ENCODE data around the gene SIK3. TPM values are rescaled to one million over a fixed set of nuclear protein-coding genes. Genes with fewer than 3 reads are reported as not detected.

The SIK3 gene
- total RNA-seq, 1 experiment from 2014 or later = 31.4 TPM

- Histone ChIP-seq H3K4ac (ENCODE audit: low read depth, low read length) (no peak overlapping the region), H3K27ac (ENCODE audit: insufficient read length, low read depth, low read length) (no peak overlapping the region), H2BK15ac (ENCODE audit: low read depth, low read length) (no peak overlapping the region), H3K4me2 (ENCODE audit: insufficient read depth, insufficient read length, low read length) (no peak overlapping the region), H2AK5ac (ENCODE audit: insufficient read length, low read length) (no peak overlapping the region), H4K91ac (ENCODE audit: insufficient read length, low read depth, low read length) (no peak overlapping the region), H3K23ac (ENCODE audit: insufficient read length, low read depth, low read length) (no peak overlapping the region), H3K18ac (ENCODE audit: insufficient read length, low read depth, low read length) (no peak overlapping the region), H2BK20ac (ENCODE audit: low read depth, low read length, poor library complexity, severe bottlenecking) (no peak overlapping the region), H4K20me1 (ENCODE audit: control insufficient read depth, insufficient read depth, insufficient read length) (no peaks in the 10 kb centered on the region), H3K9me3 (ENCODE audit: control insufficient read depth, low read depth, low read length) (no peaks in the 10 kb centered on the region), H2AFZ (ENCODE audit: low read length) (no peak overlapping the region), H2BK12ac (ENCODE audit: insufficient read length, low read depth, low read length) (no peak overlapping the region), H3K14ac (ENCODE audit: insufficient read depth, low read length) (no peak overlapping the region), H2BK5ac (ENCODE audit: insufficient read length, low read length) (no peak overlapping the region), H3K9ac (ENCODE audit: extremely low read depth, insufficient read length, low read length) (no peak overlapping the region), H3K23me2 (ENCODE audit: insufficient read length, low read depth, low read length, poor library complexity, severe bottlenecking) (no peaks in the 10 kb centered on the region), H4K8ac (replicated peaks; ENCODE audit: insufficient read length, low read depth, low read length) (no peak overlapping the region), H3K27me3 (ENCODE audit: insufficient read depth, low read length) (no peaks in the 10 kb centered on the region), H3K4me1 (ENCODE audit: insufficient read depth, low read length) (no peaks in the 10 kb centered on the region), H4K5ac (ENCODE audit: insufficient read length, low read depth, low read length) (no peak overlapping the region), H3K79me1 (ENCODE audit: insufficient read depth, low read depth, low read length, poor library complexity, severe bottlenecking) (no peaks in the 10 kb centered on the region), H3T11ph (ENCODE audit: low read length) (no peak overlapping the region), H3K79me2 (ENCODE audit: insufficient read depth, low read length) (no peaks in the 10 kb centered on the region), H2BK120ac (ENCODE audit: low read depth, low read length, poor library complexity, severe bottlenecking) (no peak overlapping the region), H3K56ac (ENCODE audit: insufficient read length, low read depth, low read length) (no peak overlapping the region)
- H3K27me3 Mint-ChIP-seq (ENCODE audit: low read depth) = no peaks in the 10 kb centered on the region
- no peak overlapping the region for H3K4me3 Mint-ChIP-seq
- no peaks in the 10 kb centered on the region for H3K4me1 Mint-ChIP-seq
- no peak for TF ChIP-seq CTCF (conservative IDR thresholded peaks at IDR 0.05)
- no peak for DNase-seq
- H3K27ac Mint-ChIP-seq = no peak overlapping the region
- no peaks in the 10 kb centered on the region for H3K9me3 Mint-ChIP-seq
- no peaks in the 10 kb centered on the region; a peak in 1 of 7 replicates for H3K36me3 Mint-ChIP-seq (ENCODE audit: insufficient read depth in 1 of 3, low read depth in 3 of 3)
Observed at GRCh38 chr11:116913000-116913399, 185.2 kb downstream of the SIK3 start.
